NCI-H2196 (cell line): ENCODE results near the gene NGEF.

Source experiments
- DNase-seq: peaks from one replicate; lab custom pipeline; 2025; ENCODE audit not compliant: unreplicated experiment; lab: John Stamatoyannopoulos, UW

The NGEF gene

DNA sequence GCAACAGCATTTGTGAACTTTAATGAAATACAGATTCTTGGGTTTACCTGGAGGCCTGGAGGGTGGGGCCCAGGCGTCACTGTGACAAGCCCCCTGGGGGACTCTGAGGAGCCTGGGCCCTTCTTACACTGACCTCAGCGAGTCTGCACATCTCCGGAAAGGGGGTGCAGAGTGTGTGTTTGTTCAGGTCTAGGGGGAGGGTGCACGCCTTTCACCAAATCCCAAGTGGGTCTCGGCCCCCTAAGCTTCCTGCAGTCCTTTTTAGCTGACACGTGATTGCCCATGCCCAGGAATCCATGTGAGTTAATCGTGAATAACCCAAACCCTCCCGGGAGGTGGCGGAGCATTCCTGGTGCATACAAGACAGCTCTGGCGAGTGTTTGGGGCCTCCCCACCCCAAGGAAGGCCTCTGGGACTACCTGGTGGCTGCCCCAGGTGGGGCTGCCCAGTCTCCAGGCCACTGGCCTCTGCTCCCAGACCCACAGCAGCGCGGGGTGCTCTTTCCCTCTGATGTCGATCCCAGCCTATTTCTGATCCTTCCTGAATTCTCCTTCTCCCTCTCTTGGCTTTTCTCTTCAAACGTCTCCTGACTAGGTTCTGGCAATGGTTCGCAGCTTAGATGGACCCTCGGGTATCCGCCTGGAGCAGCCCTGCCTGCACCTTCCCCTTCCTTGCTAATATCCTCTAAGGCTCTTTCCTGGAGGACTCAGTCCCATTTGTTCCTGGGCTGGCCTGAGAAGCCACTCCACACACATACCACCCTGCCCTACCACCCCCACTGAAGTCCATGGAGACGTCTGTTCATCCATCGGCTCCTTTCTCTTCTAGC lies 10.0 kb downstream of the NGEF start:
- no peak for DNase-seq

DNA sequence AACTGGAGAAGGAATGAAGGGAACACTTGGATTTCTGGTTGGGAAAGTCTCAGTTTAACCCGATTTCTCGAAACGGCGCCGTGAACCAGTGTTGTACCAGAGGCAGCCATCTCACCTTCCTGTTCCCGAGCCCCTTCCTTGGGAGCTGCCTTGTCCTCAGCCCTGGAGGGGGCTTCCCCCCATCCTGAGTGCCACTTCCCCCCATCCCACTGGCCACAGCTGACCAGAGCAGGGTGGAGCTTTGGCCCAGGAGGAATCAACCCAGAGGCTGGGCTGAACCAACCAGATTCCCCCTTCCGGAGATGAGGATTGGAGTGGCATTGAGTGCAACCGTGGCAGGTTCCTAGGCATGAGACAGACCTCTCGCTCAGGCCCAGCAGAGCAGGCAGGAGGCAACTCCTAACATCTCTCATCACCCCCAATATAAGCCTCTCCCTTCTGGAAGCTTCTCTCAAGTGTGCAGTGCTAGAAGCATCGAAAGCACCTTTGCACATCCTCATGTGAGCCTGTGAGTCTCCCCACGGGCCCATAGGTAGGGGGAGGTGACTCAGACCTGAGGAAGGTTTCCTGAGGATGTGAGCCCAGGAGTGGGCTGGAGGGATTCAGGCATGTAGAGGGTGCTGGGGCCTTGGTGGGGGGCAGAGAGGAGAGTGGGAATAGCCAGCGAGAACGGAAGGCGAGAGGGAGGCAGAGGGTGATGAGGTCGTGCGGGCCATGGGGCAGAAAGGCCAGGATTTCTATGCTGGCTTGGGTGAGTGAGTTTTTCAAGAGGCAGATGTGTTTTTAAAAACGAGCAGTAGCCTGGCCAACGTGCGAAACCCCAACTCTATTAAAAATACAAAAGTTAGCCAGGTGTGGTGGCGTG lies 11.9 kb downstream of the NGEF start:
- no peak for DNase-seq

DNA sequence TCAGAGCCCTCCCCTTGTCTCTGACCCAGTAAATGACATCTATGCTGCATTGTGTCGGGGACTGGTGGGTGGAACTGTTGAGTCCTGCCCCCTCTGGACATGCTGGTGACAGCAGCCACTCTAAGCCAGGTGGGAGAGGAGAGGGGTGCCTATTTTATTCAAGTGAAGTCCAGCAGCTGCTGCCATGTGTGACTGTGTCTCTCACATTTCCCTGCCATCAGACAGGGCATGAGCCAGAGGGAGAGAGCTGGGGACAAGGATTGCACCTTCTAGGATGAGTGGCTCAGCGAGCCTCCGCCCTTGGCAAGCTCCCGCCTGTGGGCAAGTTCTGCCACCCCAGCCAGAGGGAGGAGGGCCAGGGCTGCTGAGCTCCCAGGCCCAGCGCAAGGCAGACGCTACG lies 13.7 kb downstream of the NGEF start:
- DNase-seq = no peak

GRCh38 chr2:232998666-232998985 lies 14.4 kb downstream of the NGEF start:
- DNase-seq = no peak

- no peak for DNase-seq
These were observed 15.0 kb downstream of the NGEF start for GRCh38 chr2:232997749-232998665.

DNA sequence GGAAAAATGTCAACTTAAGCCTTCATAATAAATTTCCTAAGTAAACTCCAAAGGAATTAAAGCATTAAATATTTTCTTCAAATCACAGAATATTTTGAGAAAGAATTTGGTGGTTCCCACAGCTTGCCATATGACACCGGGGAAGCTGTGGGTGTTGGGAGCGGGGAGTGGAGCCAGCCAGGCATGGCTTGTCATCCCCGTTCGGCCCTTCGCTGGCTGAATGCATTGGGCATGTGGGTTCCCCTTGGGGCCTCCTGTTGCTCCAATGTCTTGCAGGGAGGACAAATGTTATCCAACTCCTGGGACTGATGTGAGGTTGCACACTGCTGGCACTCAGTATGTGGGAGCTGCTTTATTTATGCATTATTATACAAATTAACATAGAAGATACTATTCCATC lies 18.6 kb downstream of the NGEF start:
- no peak for DNase-seq

- no peak for DNase-seq
These were observed 19.7 kb downstream of the NGEF start for GRCh38 chr2:232993231-232993821.

DNA sequence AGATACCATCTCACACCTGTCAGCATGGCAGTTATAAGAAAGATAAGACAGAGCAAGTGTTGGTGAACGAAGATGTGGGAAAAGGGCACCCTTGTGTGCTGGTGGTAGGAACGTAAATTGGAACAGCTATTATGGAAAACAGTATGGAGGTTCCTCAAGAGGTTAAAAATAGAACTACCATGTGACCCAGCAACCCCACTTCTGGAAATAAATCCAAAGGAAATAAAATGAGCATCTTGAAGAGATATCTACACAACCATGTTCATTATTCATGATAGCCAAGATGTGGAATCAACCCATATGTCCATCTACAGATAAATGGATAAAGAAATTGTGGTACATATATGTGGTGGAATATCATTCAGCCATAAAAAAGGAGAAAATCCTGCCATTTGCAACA lies 26.9 kb downstream of the NGEF start:
- no peak for DNase-seq

- no peak for DNase-seq
These were observed 28.4 kb downstream of the NGEF start for GRCh38 chr2:232984451-232985207.

DNA sequence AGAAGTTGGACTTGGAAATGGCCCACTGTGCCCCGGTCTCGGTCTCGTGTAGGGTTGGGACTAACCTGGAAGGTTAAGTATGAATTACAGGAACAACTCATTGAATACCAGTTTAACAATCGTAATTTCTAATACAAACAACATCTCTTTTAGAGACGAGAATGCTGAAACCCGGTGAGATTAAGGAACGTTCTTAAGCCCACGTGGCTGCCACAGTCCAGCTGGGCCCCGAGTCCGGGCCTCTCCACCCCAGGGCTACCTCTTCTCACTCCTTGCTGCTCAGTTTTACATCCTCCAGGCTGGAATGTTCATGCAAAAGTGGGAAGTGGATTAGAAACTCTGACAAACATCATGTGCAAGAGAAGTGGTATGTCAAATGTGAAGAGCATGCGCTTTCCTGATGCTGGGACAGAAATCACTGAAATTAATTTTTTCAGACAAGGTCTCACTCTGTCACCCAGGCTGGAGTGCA lies 29.4 kb downstream of the NGEF start:
- DNase-seq = no peak

- no peak for DNase-seq
These were observed 30.0 kb downstream of the NGEF start for GRCh38 chr2:232982926-232983668.

DNA sequence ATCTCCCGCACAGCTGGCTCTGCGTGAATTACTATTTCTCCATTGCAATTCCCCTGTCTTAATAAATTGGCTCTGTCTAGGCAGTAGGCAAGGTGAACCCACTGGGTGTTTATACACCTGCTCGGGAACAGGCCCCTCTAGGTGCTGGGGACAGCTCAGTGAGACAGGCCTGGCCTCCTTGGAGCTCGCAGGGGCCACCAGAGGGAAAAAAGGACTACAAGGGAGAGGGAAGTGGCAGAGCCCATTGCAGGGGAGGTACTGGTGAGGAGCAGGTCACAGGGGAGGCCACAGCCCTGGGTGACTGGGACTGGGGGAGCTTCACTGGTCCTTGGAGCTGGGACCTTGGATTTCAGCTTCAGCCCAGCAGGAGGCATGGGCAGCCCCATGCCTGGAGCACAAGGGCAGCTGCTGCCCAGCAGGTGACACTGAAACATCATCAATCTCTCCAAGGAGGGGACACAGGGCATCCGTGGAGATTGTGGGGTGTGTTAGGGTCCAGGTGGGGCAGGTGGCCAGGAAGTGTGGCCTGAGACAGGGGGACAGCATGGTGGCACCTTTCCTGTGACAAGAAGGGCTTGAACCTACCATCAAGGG lies 31.2 kb downstream of the NGEF start:
- no peak for DNase-seq

DNA sequence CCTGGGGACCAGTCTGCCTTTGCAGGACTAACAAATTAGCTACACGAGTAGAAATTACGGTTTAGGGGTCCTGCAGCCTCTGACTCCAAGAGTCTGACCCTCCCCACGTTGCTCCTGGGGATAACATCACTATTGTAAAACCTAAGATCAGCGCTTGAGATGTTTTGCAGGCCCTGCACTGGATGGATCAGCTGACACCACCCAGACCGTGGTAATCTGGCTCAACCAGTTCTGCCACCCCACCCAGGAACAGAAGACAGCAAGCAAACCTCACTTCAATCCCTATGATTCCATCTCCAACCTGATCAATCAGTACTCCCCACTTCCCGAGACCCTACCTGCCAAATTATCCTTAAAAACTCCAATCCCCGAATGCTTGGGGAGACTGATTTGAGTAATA lies 31.7 kb downstream of the NGEF start:
- no peak for DNase-seq

GRCh38 chr2:232980683-232981082 lies 32.4 kb downstream of the NGEF start:
- no peak for DNase-seq

DNA sequence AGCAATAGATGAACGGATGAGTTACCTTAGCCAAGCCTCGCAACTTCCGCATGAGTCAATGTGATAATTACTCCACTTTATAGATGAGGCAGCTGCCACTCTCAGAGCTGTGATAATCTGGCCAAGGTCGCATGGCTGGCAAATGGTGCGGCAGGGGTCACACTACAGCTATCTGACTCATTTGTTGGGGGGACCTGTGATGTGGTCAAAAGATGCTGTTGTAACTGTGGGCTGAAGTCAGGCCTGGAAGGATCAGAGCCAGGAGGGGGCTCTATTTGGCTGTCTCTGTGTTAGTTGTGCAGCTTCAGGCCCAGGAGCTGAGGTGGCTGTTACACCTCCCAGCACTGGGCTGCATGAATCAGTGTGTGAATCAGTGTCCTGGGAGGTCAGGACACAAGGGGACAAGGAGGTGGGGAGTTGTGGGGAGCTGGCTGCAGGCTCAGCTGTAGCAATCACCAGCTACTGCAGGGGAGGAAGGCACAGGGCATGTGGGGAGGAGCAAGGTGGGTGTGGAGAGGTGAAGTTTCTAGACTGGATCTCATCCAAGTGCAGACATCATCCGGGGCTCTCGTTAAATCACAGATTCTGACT lies 33.1 kb downstream of the NGEF start:
- DNase-seq = no peak

DNA sequence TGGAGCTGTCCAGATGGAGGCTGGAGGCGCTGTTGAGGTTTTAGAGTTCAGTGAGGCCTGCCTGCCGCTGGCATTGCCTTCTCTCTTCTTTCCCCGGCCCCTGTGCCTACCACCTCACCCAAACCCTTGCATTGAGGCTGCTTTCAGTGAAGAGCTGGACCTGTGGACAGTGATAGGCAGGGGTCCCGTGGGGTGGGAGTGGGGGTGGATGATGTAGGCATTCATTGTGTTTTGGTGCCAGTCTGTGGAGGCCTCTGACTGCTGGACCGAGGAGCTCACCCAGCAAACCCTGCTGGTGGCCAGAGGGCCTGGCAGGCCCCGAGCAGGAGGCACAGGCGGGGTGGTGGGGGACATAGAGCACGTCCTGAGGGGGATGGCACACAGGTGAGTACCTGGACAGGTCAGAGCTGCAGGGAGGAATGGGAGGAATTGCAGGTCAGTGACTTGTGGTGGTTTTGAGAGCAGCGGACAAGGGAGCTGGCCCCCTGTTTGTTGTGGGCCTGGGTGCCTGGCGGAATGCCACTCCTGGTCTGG lies 35.6 kb downstream of the NGEF start:
- no peak for DNase-seq

DNA sequence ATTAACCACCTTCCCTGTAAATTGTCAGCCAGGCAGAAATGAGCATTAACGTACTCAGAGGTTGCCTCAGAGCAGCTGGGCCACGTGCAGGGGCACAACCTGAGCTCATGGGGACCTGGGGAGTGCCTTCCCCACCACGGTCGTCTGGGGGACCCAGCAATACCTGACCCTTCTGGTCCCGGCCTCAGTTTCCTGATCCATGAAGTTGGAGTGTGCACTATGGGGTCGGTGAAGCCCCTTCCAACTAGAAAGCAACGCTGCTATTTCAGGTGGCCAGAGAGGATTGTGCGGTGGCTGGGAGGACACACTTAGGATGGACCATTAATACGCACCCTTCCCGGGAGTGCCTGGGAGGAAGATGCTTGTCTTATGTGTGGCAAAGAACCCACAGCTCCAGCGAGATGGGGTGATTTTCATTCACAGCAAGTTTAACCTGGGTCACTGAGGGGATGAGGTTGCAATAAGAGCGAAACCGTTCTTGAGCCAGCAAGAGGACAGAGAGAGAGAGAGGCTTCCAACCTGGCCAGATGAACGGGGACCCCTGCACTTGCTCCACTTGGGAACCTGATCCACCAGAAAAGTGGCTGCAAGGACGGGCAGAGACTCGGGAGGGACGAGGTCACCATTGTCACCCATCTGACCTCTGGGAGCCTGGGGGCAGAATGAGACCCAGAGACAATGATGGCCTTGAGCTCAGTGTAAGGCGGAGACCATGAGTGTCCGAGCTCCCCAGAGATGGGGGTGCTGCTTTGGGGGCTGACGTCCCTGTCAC lies 36.2 kb downstream of the NGEF start:
- DNase-seq = no peak

GRCh38 chr2:232976176-232976575 lies 36.9 kb downstream of the NGEF start:
- DNase-seq = no peak
